ENCODE results near the gene TCEAL4.
A peak's percentile ranks its signal among the peaks of the same experiment; 100 is the strongest.

Gene TCEAL4

GRCh38 chrX:103607364-103608305, 22.3 kb downstream of the TCEAL4 start, which contains the start of gene TCEAL3:
TCEAL3 (plus strand) TSS chrX:103607963; CDS start chrX:103609065, 1,102 bp downstream.
- no peak for TF ChIP-seq EZH2phosphoT487 (IDR thresholded peaks at IDR 0.05; ENCODE audit: borderline replicate concordance, low read length)
- TF ChIP-seq CTCF (IDR thresholded peaks at IDR 0.05; ENCODE audit: low read depth, low read length, poor library complexity, severe bottlenecking), result no peak
- no peaks in the 10 kb centered on the region for H3K9me3 ChIP-seq (ENCODE audit: control insufficient read depth, insufficient read depth, low read length)
- H3F3A ChIP-seq (ENCODE audit: control insufficient read depth, insufficient read depth), result no peaks in the 10 kb centered on the region
- H3K4me2 ChIP-seq (ENCODE audit: low read length), result peak within 1 kb of the TSS; percentile 64
- no peak within 1 kb of the TSS for H3K27ac ChIP-seq (ENCODE audit: low read depth, low read length)
- no peaks in the 10 kb centered on the region for H3K36me3 ChIP-seq (ENCODE audit: control insufficient read depth, low read length)
- no peaks in the 10 kb centered on the region for H3K79me2 ChIP-seq (ENCODE audit: control insufficient read depth, low read length)
- peaks cover 7% of the 10 kb centered on the region; the same call in 1 of the 2 replicates for H3K27me3 ChIP-seq (ENCODE audit: control insufficient read depth, low read length)
- H3K4me1 ChIP-seq (ENCODE audit: control insufficient read depth, low read length), result no peaks in the 10 kb centered on the region
- no peaks in the 10 kb centered on the region for H3K9me2 ChIP-seq (replicated peaks; ENCODE audit: control insufficient read depth, low read length)
- H4K20me1 ChIP-seq (ENCODE audit: control insufficient read depth, insufficient read depth, low read depth, low read length), result no peaks in the 10 kb centered on the region
- peak within 1 kb of the TSS; percentile 69 for H3K4me3 ChIP-seq (ENCODE audit: low read length)

- Histone ChIP-seq H3K9me3 (ENCODE audit: control insufficient read depth, insufficient read depth, low read length) (no peaks in the 10 kb centered on the region), H3K27me3 (ENCODE audit: control insufficient read depth, low read length) (peaks cover 7% of the 10 kb centered on the region; the same call in 1 of the 2 replicates), H3K79me2 (ENCODE audit: control insufficient read depth, low read length) (no peaks in the 10 kb centered on the region), H3K4me2 (ENCODE audit: low read length) (peak overlapping the region; percentile 64), H3K4me3 (ENCODE audit: low read length) (peak overlapping the region; percentile 69), H4K20me1 (ENCODE audit: control insufficient read depth, insufficient read depth, low read depth, low read length) (no peaks in the 10 kb centered on the region), H3K36me3 (ENCODE audit: control insufficient read depth, low read length) (no peaks in the 10 kb centered on the region), H3K9me2 (replicated peaks; ENCODE audit: control insufficient read depth, low read length) (no peaks in the 10 kb centered on the region), H3F3A (ENCODE audit: control insufficient read depth, insufficient read depth) (no peaks in the 10 kb centered on the region), H3K27ac (ENCODE audit: low read depth, low read length) (no peak overlapping the region), H3K4me1 (ENCODE audit: control insufficient read depth, low read length) (no peaks in the 10 kb centered on the region)
- TF ChIP-seq CTCF (IDR thresholded peaks at IDR 0.05; ENCODE audit: low read depth, low read length, poor library complexity, severe bottlenecking) (no peak), EZH2phosphoT487 (IDR thresholded peaks at IDR 0.05; ENCODE audit: borderline replicate concordance, low read length) (no peak)
These were observed 23.1 kb downstream of the TCEAL4 start for GRCh38 chrX:103608306-103608963.

- no peak overlapping the region for H3K4me3 ChIP-seq (ENCODE audit: low read length)
- no peak for TF ChIP-seq EZH2phosphoT487 (IDR thresholded peaks at IDR 0.05; ENCODE audit: borderline replicate concordance, low read length)
- TF ChIP-seq CTCF (IDR thresholded peaks at IDR 0.05; ENCODE audit: low read depth, low read length, poor library complexity, severe bottlenecking), result no peak
These were observed 25.0 kb downstream of the TCEAL4 start for GRCh38 chrX:103610282-103610681.

More at GRCh38 chrX:103610282-103610681, 25.0 kb downstream of the TCEAL4 start:
- Histone ChIP-seq H3F3A (ENCODE audit: control insufficient read depth, insufficient read depth) (no peaks in the 10 kb centered on the region), H3K4me1 (ENCODE audit: control insufficient read depth, low read length) (no peaks in the 10 kb centered on the region), H3K36me3 (ENCODE audit: control insufficient read depth, low read length) (no peaks in the 10 kb centered on the region), H3K79me2 (ENCODE audit: control insufficient read depth, low read length) (no peaks in the 10 kb centered on the region), H3K4me2 (ENCODE audit: low read length) (no peak overlapping the region), H3K27me3 (ENCODE audit: control insufficient read depth, low read length) (peaks cover 7% of the 10 kb centered on the region; the same call in 1 of the 2 replicates), H3K9me3 (ENCODE audit: control insufficient read depth, insufficient read depth, low read length) (no peaks in the 10 kb centered on the region), H3K27ac (ENCODE audit: low read depth, low read length) (no peak overlapping the region), H3K9me2 (replicated peaks; ENCODE audit: control insufficient read depth, low read length) (no peaks in the 10 kb centered on the region), H4K20me1 (ENCODE audit: control insufficient read depth, insufficient read depth, low read depth, low read length) (no peaks in the 10 kb centered on the region)
